H1 (cell line): ENCODE results near the gene PANX1. TPM values are rescaled to one million over a fixed set of nuclear protein-coding genes. Genes with fewer than 3 reads are reported as not detected.

ENCODE experiments used
- CTCF ChIA-PET: fragments of 300-600 bp; sonication (Branson Sonifier 250); formaldehyde crosslinking; loops from one replicate; lab custom pipeline; 2021; ENCODE audit not compliant: partially characterized antibody; lab: Charles Lee
- POLR2A ChIA-PET: fragments of 300-600 bp; sonication (Branson Sonifier 250); formaldehyde crosslinking; loops from one replicate; lab custom pipeline; 2021; ENCODE audit warnings: inconsistent platforms; ENCODE audit not compliant: partially characterized antibody; lab: Charles Lee
- DNase-seq, 2 experiments: peaks; one replicate each; pipeline versions ENCODE4 v3.0.0 to v3.0.0-alpha.2; 2010 to 2022; ENCODE audit warnings: low spot score in 2 of 2, low read depth in 1 of 2, mixed read lengths in 1 of 2
- FAIRE-seq: peaks from 2 replicates; lab custom pipeline; 2011; peaks lifted over from hg19 to GRCh38; lab: Jason Lieb, UNC
- H2AFZ ChIP-seq: 2 replicates; pipeline ENCODE4 v1.8.1; 2012; ENCODE audit warnings: low read length, inconsistent platforms
- H2AK5ac ChIP-seq: 2 replicates; pipeline ENCODE4 v1.6.1; 2013; ENCODE audit warnings: low read depth, low read length
- H2BK120ac ChIP-seq: replicated peaks from 2 replicates; pipeline ENCODE3; 2013; ENCODE audit warnings: low read depth, low read length, inconsistent platforms
- H2BK12ac ChIP-seq: 2 replicates; pipeline ENCODE4 v1.6.1; 2013; ENCODE audit warnings: low read depth, low read length
- H2BK15ac ChIP-seq: 2 replicates; pipeline ENCODE4 v1.6.1; 2013; ENCODE audit warnings: low read length
- H2BK20ac ChIP-seq: 2 replicates; pipeline ENCODE4 v1.6.1; 2013; ENCODE audit warnings: low read length
- H2BK5ac ChIP-seq: 2 replicates; pipeline ENCODE4 v1.6.1; 2013; ENCODE audit warnings: low read depth, low read length
- H3K14ac ChIP-seq: 2 replicates; pipeline ENCODE4 v1.6.1; 2013; ENCODE audit warnings: inconsistent platforms; ENCODE audit not compliant: insufficient read length
- H3K18ac ChIP-seq: 2 replicates; pipeline ENCODE4 v1.6.1; 2013; ENCODE audit warnings: low read length; ENCODE audit errors: extremely low read depth
- H3K23ac ChIP-seq: 2 replicates; pipeline ENCODE4 v1.6.1; 2013; ENCODE audit warnings: inconsistent platforms; ENCODE audit not compliant: insufficient read length
- H3K23me2 ChIP-seq: 2 replicates; pipeline ENCODE4 v1.6.1; 2013; ENCODE audit warnings: low read depth, low read length
- H3K27ac ChIP-seq: 2 replicates; pipeline ENCODE4 v1.6.1; 2011; ENCODE audit warnings: low read depth, low read length, inconsistent platforms
- H3K27me3 ChIP-seq, 4 experiments: replicated peaks in 1 of 4; 1 replicate in 1 of 4; 2 replicates in 3 of 4; pipeline versions ENCODE4 v1.6.1 to v1.8.1; 2011 to 2013; ENCODE audit warnings: low read length in 3 of 4, mild to moderate bottlenecking in 3 of 4, inconsistent platforms in 2 of 4, mixed read lengths in 2 of 4, moderate library complexity in 1 of 4; ENCODE audit not compliant: control insufficient read depth in 3 of 4, insufficient read depth in 3 of 4; ENCODE audit errors: extremely low read depth in 1 of 4
- H3K36me3 ChIP-seq, 4 experiments: 2 replicates each; pipeline versions ENCODE4 v1.6.1 to v1.8.1; 2011 to 2013; ENCODE audit warnings: mild to moderate bottlenecking in 4 of 4, low read length in 3 of 4, moderate library complexity in 2 of 4, control low read depth in 1 of 4, inconsistent platforms in 1 of 4; ENCODE audit not compliant: insufficient read depth in 4 of 4, control insufficient read depth in 2 of 4
- H3K4ac ChIP-seq: replicated peaks from 2 replicates; pipeline ENCODE3; 2013; ENCODE audit warnings: low read length, low read depth, mixed read lengths, inconsistent platforms; ENCODE audit not compliant: insufficient read length
- H3K4me1 ChIP-seq, 4 experiments: replicated peaks in 1 of 4; 1 replicate in 1 of 4; 2 replicates in 3 of 4; pipeline versions ENCODE4 v1.6.1 to v1.8.1; 2011 to 2013; ENCODE audit warnings: low read length in 3 of 4, inconsistent platforms in 2 of 4, mixed read lengths in 1 of 4; ENCODE audit not compliant: insufficient read depth in 4 of 4, control insufficient read depth in 3 of 4
- H3K4me2 ChIP-seq, 2 experiments: 2 replicates each; pipeline versions ENCODE4 v1.6.1 to v1.8.1; 2011 to 2013; ENCODE audit warnings: low read depth in 2 of 2, low read length in 2 of 2, control low read depth in 1 of 2, inconsistent platforms in 1 of 2, mild to moderate bottlenecking in 1 of 2; ENCODE audit not compliant: insufficient read depth in 1 of 2
- H3K4me3 ChIP-seq, 4 experiments: fragments of 200-600, 300-600 bp in 1 of 4; sonication (generic), shearing (Covaris generic), sonication (Bioruptor Twin) in 1 of 4; 2 replicates each; pipeline versions ENCODE4 v1.5.1 to v1.8.1; 2011 to 2016; ENCODE audit warnings: low read length in 4 of 4, low read depth in 3 of 4, control low read depth in 2 of 4, inconsistent platforms in 2 of 4, mild to moderate bottlenecking in 2 of 4, mixed read lengths in 1 of 4, moderate library complexity in 1 of 4; ENCODE audit not compliant: insufficient read depth in 2 of 4; ENCODE audit errors: extremely low read depth in 1 of 4
- H3K56ac ChIP-seq: replicated peaks from 2 replicates; pipeline ENCODE3; 2013; ENCODE audit warnings: low read depth, mild to moderate bottlenecking, mixed read lengths, low read length, inconsistent platforms; ENCODE audit not compliant: insufficient read length
- H3K79me1 ChIP-seq: 2 replicates; pipeline ENCODE4 v1.6.1; 2013; ENCODE audit warnings: low read depth, low read length, control low read depth
- H3K79me2 ChIP-seq, 2 experiments: 2 replicates each; pipeline versions ENCODE4 v1.6.1 to v1.8.1; 2012 to 2013; ENCODE audit warnings: low read length in 2 of 2, mild to moderate bottlenecking in 2 of 2, inconsistent platforms in 1 of 2; ENCODE audit not compliant: insufficient read depth in 2 of 2, control insufficient read depth in 1 of 2
- H3K9ac ChIP-seq, 4 experiments: replicated peaks in 1 of 4; 1 replicate in 1 of 4; 2 replicates in 3 of 4; pipeline versions ENCODE4 v1.6.1 to v1.8.1; 2011 to 2013; ENCODE audit warnings: low read depth in 3 of 4, low read length in 3 of 4, control low read depth in 2 of 4, mild to moderate bottlenecking in 2 of 4, moderate library complexity in 2 of 4, inconsistent platforms in 1 of 4; ENCODE audit errors: extremely low read depth in 1 of 4
- H3K9me3 ChIP-seq, 2 experiments: 2 replicates each; pipeline versions ENCODE4 v1.6.1 to v1.8.1; 2012 to 2013; ENCODE audit warnings: mild to moderate bottlenecking in 2 of 2, moderate library complexity in 2 of 2, control low read depth in 1 of 2, inconsistent platforms in 1 of 2, low read depth in 1 of 2, low read length in 1 of 2, mixed read lengths in 1 of 2; ENCODE audit not compliant: insufficient read depth in 2 of 2
- H4K20me1 ChIP-seq, 2 experiments: replicated peaks in 1 of 2; 2 replicates each; pipeline versions ENCODE3 to v1.8.1; 2011 to 2013; ENCODE audit warnings: inconsistent platforms in 2 of 2, low read length in 2 of 2, mild to moderate bottlenecking in 1 of 2; ENCODE audit not compliant: insufficient read depth in 2 of 2, control insufficient read depth in 1 of 2
- H4K5ac ChIP-seq: 2 replicates; pipeline ENCODE4 v1.6.1; 2013; ENCODE audit warnings: low read length, low read depth, mixed read lengths, inconsistent platforms; ENCODE audit not compliant: insufficient read length
- H4K8ac ChIP-seq: 2 replicates; pipeline ENCODE4 v1.8.0; 2013; ENCODE audit warnings: mild to moderate bottlenecking, moderate library complexity, low read length, inconsistent platforms; ENCODE audit not compliant: insufficient read depth; ENCODE audit errors: extremely low read depth
- H4K91ac ChIP-seq: replicated peaks from 2 replicates; pipeline ENCODE3; 2013; ENCODE audit warnings: low read length, mixed read lengths, inconsistent platforms; ENCODE audit not compliant: insufficient read length
- BACH1 ChIP-seq: IDR thresholded peaks from 2 replicates; pipeline ENCODE4 v1.6.1; 2012; ENCODE audit warnings: low read length, improper control_type of control experiment
- EP300 ChIP-seq, 2 experiments: IDR thresholded peaks; 1 replicate in 1 of 2; 2 replicates in 1 of 2; pipeline ENCODE4 v1.6.1; 2011 to 2012; ENCODE audit warnings: low read depth in 2 of 2, low read length in 2 of 2, mild to moderate bottlenecking in 2 of 2, borderline replicate concordance in 1 of 2, inconsistent platforms in 1 of 2, moderate library complexity in 1 of 2
- POLR2A ChIP-seq, 2 experiments: IDR thresholded peaks; 1 replicate in 1 of 2; 2 replicates in 1 of 2; pipeline ENCODE4 v1.6.1; 2011; ENCODE audit warnings: low read depth in 2 of 2, low read length in 2 of 2, mild to moderate bottlenecking in 2 of 2; ENCODE audit errors: control extremely low read depth in 1 of 2
- RBBP5 ChIP-seq: IDR thresholded peaks from 2 replicates; pipeline ENCODE4 v1.7.1; 2012; ENCODE audit warnings: low read depth, mild to moderate bottlenecking, inconsistent platforms, low read length, moderate library complexity, borderline replicate concordance
- SIX5 ChIP-seq: IDR thresholded peaks from 2 replicates; pipeline ENCODE4 v1.6.1; 2011; ENCODE audit warnings: mild to moderate bottlenecking, low read depth, low read length
- TEAD4 ChIP-seq: IDR thresholded peaks from 2 replicates; pipeline ENCODE4 v1.6.1; 2012; ENCODE audit warnings: low read depth, low read length, inconsistent platforms, mixed read lengths
- ZNF274 ChIP-seq: IDR thresholded peaks from 2 replicates; pipeline ENCODE4 v1.7.0; 2012; ENCODE audit warnings: low read length, borderline replicate concordance; ENCODE audit errors: extremely low read depth
- WGBS, 2 experiments: shearing (Covaris generic) in 1 of 2; methylation state at CpG; one replicate each; pipeline versions ENCODE4 v1.1.6 to v1.1.7; 2013 to 2015; ENCODE audit warnings: low lambda C conversion rate in 2 of 2, mixed read lengths in 2 of 2, inconsistent platforms in 1 of 2, low coverage in 1 of 2, missing lambda C conversion rate in 1 of 2; ENCODE audit not compliant: insufficient replicate concordance in 2 of 2, insufficient coverage in 1 of 2, insufficient read length in 1 of 2; ENCODE audit errors: extremely low coverage in 1 of 2, missing lambda C conversion rate in 1 of 2; 5-methylcytosine and 5-hydroxymethylcytosine counted together
- polyA plus RNA-seq, 7 experiments: library from polyadenylated mRNA; depleted of rRNA in 3 of 7; stranded (reverse) in 5 of 7; unstranded in 2 of 7; fragments of >200 nt in 5 of 7; fragments of 200-250 nt in 2 of 7; gene quantifications; 1 replicate in 5 of 7; 2 replicates in 1 of 7; 4 replicates in 1 of 7; pipeline versions ENCODE4 v1.2.1 to v1.2.3, GENCODE V29; 2011 to 2013; ENCODE audit warnings: missing spikeins in 2 of 7, mixed read lengths in 2 of 7
- total RNA-seq: library from RNA; stranded (reverse); fragmentation: NEBNext Ultra II Directional; extraction: Animal tissue kit (Norgen Biotek cat#: 25700); gene quantifications from 2 replicates; pipeline ENCODE4 v1.2.1, GENCODE V29; 2021
- TF ChIP-seq, protein P1 (sequence below), 3 experiments: IDR thresholded peaks; 1 replicate in 2 of 3; 2 replicates in 1 of 3; pipeline versions ENCODE4 v1.5.1 to v1.6.1; 2011; ENCODE audit warnings: low read length in 3 of 3, mild to moderate bottlenecking in 3 of 3, inconsistent platforms in 2 of 3, low read depth in 1 of 3, moderate library complexity in 1 of 3; ENCODE audit not compliant: insufficient read depth in 1 of 3; ENCODE audit errors: control extremely low read depth in 1 of 3
- TF ChIP-seq, protein P2 (sequence below): IDR thresholded peaks from 2 replicates; pipeline ENCODE4 v1.6.1; 2012; ENCODE audit warnings: low read length, inconsistent platforms

PANX1 gene
- total and polyA plus RNA-seq, 2 of the 8 experiments (the other 6 are each of a cell fraction or from before 2014, with no cell fraction given): 15.9 to 35.2 TPM

DNA sequence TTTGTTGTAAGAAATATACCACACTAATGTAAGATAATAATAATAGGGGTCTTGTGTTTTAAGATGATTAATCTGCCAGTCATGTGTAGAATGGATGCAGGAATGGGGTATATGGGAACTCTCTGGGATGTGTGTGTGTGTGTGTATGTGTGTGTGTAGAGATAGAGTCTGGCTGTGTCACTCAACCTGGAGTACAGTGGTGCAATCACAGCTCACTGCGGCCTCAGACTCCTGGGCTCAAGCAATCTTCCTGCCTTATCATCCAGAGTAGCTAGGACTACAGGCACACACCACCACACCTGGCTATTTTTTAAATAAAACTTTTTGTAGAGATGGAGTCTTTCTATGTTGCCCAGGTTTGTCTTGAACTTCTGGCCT is 11.5 kb upstream of the PANX1 start:
- Histone ChIP-seq H3K18ac (no peak overlapping the region; the same call in 1 of the 2 replicates), H4K8ac (no peak overlapping the region), H3K9ac (no peak overlapping the region), H3K23ac (no peak overlapping the region), H3K4ac (no peak overlapping the region), H4K91ac (no peak overlapping the region), H3K4me2 (no peak overlapping the region), H2BK15ac (no peak overlapping the region; the same call in 1 of the 2 replicates), H2BK5ac (no peak overlapping the region), H3K79me2 (peaks cover 0 to 3% of the 10 kb centered on the region in 2 experiments; a peak in 2 of 4 replicates), H4K5ac (no peak overlapping the region), H3K4me1 (peaks cover 5 to 19% (median 16%) of the 10 kb centered on the region in 4 experiments; a peak in 6 of 7 replicates), H2BK20ac (no peak overlapping the region), H2AK5ac (no peak overlapping the region), H3K27ac (no peak overlapping the region), H2BK12ac (no peak overlapping the region), H4K20me1 (no peaks in the 10 kb centered on the region), H3K23me2 (no peaks in the 10 kb centered on the region; the same call in 1 of the 2 replicates), H2BK120ac (no peak overlapping the region), H2AFZ (no peak overlapping the region), H3K56ac (no peak overlapping the region), H3K14ac (no peak overlapping the region), H3K27me3 (no peaks in the 10 kb centered on the region), H3K36me3 (no peaks in the 10 kb centered on the region), H3K4me3 (no peak overlapping the region), H3K79me1 (no peaks in the 10 kb centered on the region; the same call in 1 of the 2 replicates), H3K9me3 (no peaks in the 10 kb centered on the region)
- 83% methylated on average over 1 of the region's 1 CpG; no CpG with 5 or more reads in 1 of the 2 experiments for WGBS, 2 experiments
- POLR2A ChIA-PET: interaction anchor here (1.5 kb wide), 1 partner anchor 10 kb away, joined by 3 read pairs; no protein-coding TSS in a partner anchor
- no peak for FAIRE-seq
- CTCF ChIA-PET: no interaction called here
- no peak for DNase-seq
- TF ChIP-seq BACH1: no peak
- TF ChIP-seq SIX5: no peak
- no peak for TF ChIP-seq TEAD4
- TF ChIP-seq, protein P1, sequence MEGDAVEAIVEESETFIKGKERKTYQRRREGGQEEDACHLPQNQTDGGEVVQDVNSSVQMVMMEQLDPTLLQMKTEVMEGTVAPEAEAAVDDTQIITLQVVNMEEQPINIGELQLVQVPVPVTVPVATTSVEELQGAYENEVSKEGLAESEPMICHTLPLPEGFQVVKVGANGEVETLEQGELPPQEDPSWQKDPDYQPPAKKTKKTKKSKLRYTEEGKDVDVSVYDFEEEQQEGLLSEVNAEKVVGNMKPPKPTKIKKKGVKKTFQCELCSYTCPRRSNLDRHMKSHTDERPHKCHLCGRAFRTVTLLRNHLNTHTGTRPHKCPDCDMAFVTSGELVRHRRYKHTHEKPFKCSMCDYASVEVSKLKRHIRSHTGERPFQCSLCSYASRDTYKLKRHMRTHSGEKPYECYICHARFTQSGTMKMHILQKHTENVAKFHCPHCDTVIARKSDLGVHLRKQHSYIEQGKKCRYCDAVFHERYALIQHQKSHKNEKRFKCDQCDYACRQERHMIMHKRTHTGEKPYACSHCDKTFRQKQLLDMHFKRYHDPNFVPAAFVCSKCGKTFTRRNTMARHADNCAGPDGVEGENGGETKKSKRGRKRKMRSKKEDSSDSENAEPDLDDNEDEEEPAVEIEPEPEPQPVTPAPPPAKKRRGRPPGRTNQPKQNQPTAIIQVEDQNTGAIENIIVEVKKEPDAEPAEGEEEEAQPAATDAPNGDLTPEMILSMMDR (IDR thresholded peaks at IDR 0.05; ENCODE audit: control extremely low read depth in 1 of 3, insufficient read depth in 1 of 3, low read depth in 1 of 3, low read length in 3 of 3): no peak
- no peak for TF ChIP-seq ZNF274
- no peak for TF ChIP-seq EP300 (IDR thresholded peaks at IDR 0.05; ENCODE audit: borderline replicate concordance in 1 of 2, low read depth in 2 of 2, low read length in 2 of 2)
- TF ChIP-seq, protein P2, sequence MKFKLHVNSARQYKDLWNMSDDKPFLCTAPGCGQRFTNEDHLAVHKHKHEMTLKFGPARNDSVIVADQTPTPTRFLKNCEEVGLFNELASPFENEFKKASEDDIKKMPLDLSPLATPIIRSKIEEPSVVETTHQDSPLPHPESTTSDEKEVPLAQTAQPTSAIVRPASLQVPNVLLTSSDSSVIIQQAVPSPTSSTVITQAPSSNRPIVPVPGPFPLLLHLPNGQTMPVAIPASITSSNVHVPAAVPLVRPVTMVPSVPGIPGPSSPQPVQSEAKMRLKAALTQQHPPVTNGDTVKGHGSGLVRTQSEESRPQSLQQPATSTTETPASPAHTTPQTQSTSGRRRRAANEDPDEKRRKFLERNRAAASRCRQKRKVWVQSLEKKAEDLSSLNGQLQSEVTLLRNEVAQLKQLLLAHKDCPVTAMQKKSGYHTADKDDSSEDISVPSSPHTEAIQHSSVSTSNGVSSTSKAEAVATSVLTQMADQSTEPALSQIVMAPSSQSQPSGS: no peak
- TF ChIP-seq RBBP5: no peak
- TF ChIP-seq POLR2A (IDR thresholded peaks at IDR 0.05; ENCODE audit: control extremely low read depth in 1 of 2, low read depth in 2 of 2, low read length in 2 of 2): no peak
